ENCODE measurements around the gene HS1BP3.

Gene HS1BP3

GRCh38 chr2:20627712-20628380 lies 23.1 kb downstream of the HS1BP3 start:
- no peak for DNase-seq

GRCh38 chr2:20626698-20627513 lies 24.0 kb downstream of the HS1BP3 start:
- DNase-seq: no peak

GRCh38 chr2:20626392-20626697 lies 24.6 kb downstream of the HS1BP3 start:
- no peak for DNase-seq

GRCh38 chr2:20625491-20626391 lies 25.2 kb downstream of the HS1BP3 start:
- no peak for DNase-seq

- no peak for DNase-seq
These were observed 25.9 kb downstream of the HS1BP3 start for GRCh38 chr2:20624884-20625485.

- no peak for DNase-seq
These were observed 26.6 kb downstream of the HS1BP3 start for GRCh38 chr2:20624156-20624883.

- no peak for DNase-seq
These were observed 27.1 kb downstream of the HS1BP3 start for GRCh38 chr2:20623741-20624155.

- no peak for DNase-seq
These were observed 27.7 kb downstream of the HS1BP3 start for GRCh38 chr2:20623241-20623640.

- DNase-seq: no peak
These were observed 28.2 kb downstream of the HS1BP3 start for GRCh38 chr2:20622731-20623130.

GRCh38 chr2:20622296-20622686 lies 28.6 kb downstream of the HS1BP3 start:
- DNase-seq: no peak

GRCh38 chr2:20621366-20622295 lies 29.3 kb downstream of the HS1BP3 start:
- DNase-seq: no peak

- no peak for DNase-seq
These were observed 30.1 kb downstream of the HS1BP3 start for GRCh38 chr2:20620696-20621365.

- DNase-seq: no peak
These were observed 30.6 kb downstream of the HS1BP3 start for GRCh38 chr2:20620271-20620681.

- DNase-seq: no peak
These were observed 31.3 kb downstream of the HS1BP3 start for GRCh38 chr2:20619624-20620024.

- DNase-seq: no peak
These were observed 31.9 kb downstream of the HS1BP3 start for GRCh38 chr2:20618886-20619521.

GRCh38 chr2:20618468-20618885 lies 32.4 kb downstream of the HS1BP3 start:
- no peak for DNase-seq

- DNase-seq: no peak
These were observed 32.9 kb downstream of the HS1BP3 start for GRCh38 chr2:20617892-20618467.

GRCh38 chr2:20617081-20617575 lies 33.8 kb downstream of the HS1BP3 start:
- no peak for DNase-seq

- DNase-seq: no peak
These were observed 34.5 kb downstream of the HS1BP3 start for GRCh38 chr2:20616341-20616871.

Measured in stimulated activated CD4-positive, alpha-beta T cell treated with anti-CD3 and anti-CD28 coated beads, Interleukin-2, amount 100 ng/mL, for 48 hours (primary cell).